OCI-LY7 (cell line): ENCODE data around the gene TNPO2.
A peak's percentile ranks its signal among the peaks of the same experiment; 100 is the strongest.

Experiments
- EZH2phosphoT487 ChIP-seq: fragments of 200-600 bp; sonication (generic); IDR thresholded peaks from 2 replicates; pipeline ENCODE4 v1.6.1; 2018; ENCODE audit warnings: low read depth, borderline replicate concordance, mild to moderate bottlenecking, mixed run types, antibody characterized with exemption, low read length, moderate library complexity, mixed read lengths
- TF ChIP-seq, protein P1 (sequence below): fragments of 200-600 bp; sonication (generic); conservative IDR thresholded peaks from 2 replicates; pipeline ENCODE4 v1.5.1; 2014; ENCODE audit warnings: mild to moderate bottlenecking, antibody characterized with exemption, low read length, moderate library complexity, mixed read lengths

DNA sequence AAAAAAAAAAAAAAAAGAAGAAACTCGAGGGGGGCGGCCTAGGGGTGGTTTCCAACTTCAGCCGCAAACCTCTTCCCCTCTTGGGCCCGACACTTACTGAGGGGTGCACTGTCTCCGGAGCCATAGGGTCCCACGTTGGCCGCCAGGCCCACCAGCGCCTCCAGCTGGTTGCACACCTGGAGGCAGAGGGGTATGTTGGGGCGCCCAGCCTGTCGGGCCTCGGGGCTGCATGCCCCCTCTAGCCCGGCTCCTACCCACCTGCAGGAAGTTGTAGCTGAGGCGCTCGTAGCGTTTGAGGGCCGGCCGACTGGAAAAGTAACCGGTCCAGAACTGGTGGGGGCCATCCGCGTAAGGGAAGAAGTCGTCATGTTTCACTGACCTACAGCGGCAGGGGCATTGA is 65.8 kb downstream of the TNPO2 start:
- TF ChIP-seq, protein P1, sequence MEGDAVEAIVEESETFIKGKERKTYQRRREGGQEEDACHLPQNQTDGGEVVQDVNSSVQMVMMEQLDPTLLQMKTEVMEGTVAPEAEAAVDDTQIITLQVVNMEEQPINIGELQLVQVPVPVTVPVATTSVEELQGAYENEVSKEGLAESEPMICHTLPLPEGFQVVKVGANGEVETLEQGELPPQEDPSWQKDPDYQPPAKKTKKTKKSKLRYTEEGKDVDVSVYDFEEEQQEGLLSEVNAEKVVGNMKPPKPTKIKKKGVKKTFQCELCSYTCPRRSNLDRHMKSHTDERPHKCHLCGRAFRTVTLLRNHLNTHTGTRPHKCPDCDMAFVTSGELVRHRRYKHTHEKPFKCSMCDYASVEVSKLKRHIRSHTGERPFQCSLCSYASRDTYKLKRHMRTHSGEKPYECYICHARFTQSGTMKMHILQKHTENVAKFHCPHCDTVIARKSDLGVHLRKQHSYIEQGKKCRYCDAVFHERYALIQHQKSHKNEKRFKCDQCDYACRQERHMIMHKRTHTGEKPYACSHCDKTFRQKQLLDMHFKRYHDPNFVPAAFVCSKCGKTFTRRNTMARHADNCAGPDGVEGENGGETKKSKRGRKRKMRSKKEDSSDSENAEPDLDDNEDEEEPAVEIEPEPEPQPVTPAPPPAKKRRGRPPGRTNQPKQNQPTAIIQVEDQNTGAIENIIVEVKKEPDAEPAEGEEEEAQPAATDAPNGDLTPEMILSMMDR: 0 out of 2 replicates have a peak, but pooled peaks have one; percentile 25
- no peak for TF ChIP-seq EZH2phosphoT487
